Naive B cell (primary cell): ENCODE data around the gene VWA3B. TPM values are rescaled to one million over a fixed set of nuclear protein-coding genes. Genes with fewer than 3 reads are reported as not detected.
"Not testable (repeated sequence)": the region's sequence is repeated elsewhere in the genome, so short reads cannot be mapped to it uniquely, and the experiment has no call there.

Experiments
- ATAC-seq, 2 donors: fragments of 150-1000 bp; cut with Tn5 transposase; 2 replicates each; pipeline ENCODE4 v1.10.0; 2021; ENCODE audit warnings: low read depth in 2 of 2, mild to moderate bottlenecking in 2 of 2, moderate library complexity in 2 of 2
- DNase-seq: peaks from one replicate; pipeline ENCODE4 v3.0.0; 2022
- H3K27ac Mint-ChIP-seq, 6 donors: one replicate each; pipeline ENCODE4 v1.8.0; 2020 to 2022; ENCODE audit warnings: mild to moderate bottlenecking in 6 of 6, mixed read lengths in 6 of 6, moderate library complexity in 5 of 6, inconsistent platforms in 2 of 6
- H3K27me3 Mint-ChIP-seq, 3 donors: one replicate each; pipeline ENCODE4 v1.8.0; 2021 to 2022; ENCODE audit warnings: mixed read lengths in 3 of 3, mild to moderate bottlenecking in 1 of 3
- H3K36me3 Mint-ChIP-seq, 2 donors: one replicate each; pipeline ENCODE4 v1.8.0; 2020 to 2022; ENCODE audit warnings: mixed read lengths in 2 of 2, inconsistent platforms in 1 of 2, mild to moderate bottlenecking in 1 of 2
- H3K4me1 Mint-ChIP-seq, 3 donors: one replicate each; pipeline ENCODE4 v1.8.0; 2020 to 2022; ENCODE audit warnings: mixed read lengths in 3 of 3, inconsistent platforms in 1 of 3, mild to moderate bottlenecking in 1 of 3, moderate library complexity in 1 of 3
- H3K4me3 Mint-ChIP-seq, 8 donors: one replicate each; pipeline ENCODE4 v1.8.0; 2020 to 2022; ENCODE audit warnings: mild to moderate bottlenecking in 8 of 8, mixed read lengths in 8 of 8, moderate library complexity in 8 of 8, inconsistent platforms in 2 of 8
- H3K9me3 Mint-ChIP-seq, 7 donors: one replicate each; pipeline ENCODE4 v1.8.0; 2020 to 2022; ENCODE audit warnings: mixed read lengths in 7 of 7, mild to moderate bottlenecking in 5 of 7, inconsistent platforms in 2 of 7, moderate library complexity in 1 of 7
- polyA plus RNA-seq, 6 donors: library from polyadenylated mRNA; unstranded; fragments of 300-500 nt; fragmentation: Illumina TruSeq; gene quantifications; one replicate each; pipeline ENCODE4 v1.2.3, GENCODE V29; 2021; ENCODE audit warnings: low read depth in 6 of 6

Gene VWA3B
- polyA plus RNA-seq, 6 donors from 2014 or later, result not detected

GRCh38 chr2:98293931-98294687, 207.1 kb downstream of the VWA3B start:
- H3K4me3 Mint-ChIP-seq, result no peak overlapping the region
- no peaks in the 10 kb centered on the region for H3K4me1 Mint-ChIP-seq
- H3K36me3 Mint-ChIP-seq, result peaks cover 9 to 22% of the 10 kb centered on the region in 2 donors
- H3K9me3 Mint-ChIP-seq, result peaks cover 9 to 25% (median 16%) of the 10 kb centered on the region in 7 donors
- no peak for ATAC-seq
- no peak overlapping the region for H3K27ac Mint-ChIP-seq
- H3K27me3 Mint-ChIP-seq, result peaks cover 31 to 57% (median 49%) of the 10 kb centered on the region in 3 donors
- no peak for DNase-seq

- DNase-seq (no peak), ATAC-seq (no peak)
- H3K9me3 Mint-ChIP-seq, result peaks cover 7 to 19% (median 14%) of the 10 kb centered on the region in 7 donors
- H3K27ac Mint-ChIP-seq, result no peak overlapping the region
- H3K36me3 Mint-ChIP-seq, result peaks cover 7 to 20% of the 10 kb centered on the region in 2 donors
- H3K27me3 Mint-ChIP-seq, result peaks cover 33 to 55% (median 44%) of the 10 kb centered on the region in 3 donors
- H3K4me1 Mint-ChIP-seq, result no peaks in the 10 kb centered on the region
- no peak overlapping the region for H3K4me3 Mint-ChIP-seq
Measured at GRCh38 chr2:98294711-98295110, 207.7 kb downstream of the VWA3B start.

DNA sequence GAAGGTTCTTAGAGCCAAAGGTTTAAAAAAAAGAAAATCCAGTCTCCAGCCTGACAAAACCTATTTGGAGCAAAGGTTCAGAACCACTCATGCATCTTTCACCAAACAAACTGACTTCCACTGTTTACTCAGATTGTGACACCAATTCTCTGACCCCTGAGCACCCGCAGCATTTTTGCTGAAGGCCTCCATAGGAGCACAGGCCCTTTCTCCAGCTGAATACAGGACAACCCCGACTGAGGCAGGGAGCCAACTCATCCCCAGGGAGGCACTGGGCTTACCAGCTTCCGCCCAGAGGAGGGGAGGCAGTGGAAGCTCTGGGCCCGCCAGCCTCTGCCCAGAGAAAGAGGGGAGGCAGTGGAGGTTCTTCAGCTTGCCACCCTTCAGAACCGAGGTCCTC, 208.3 kb downstream of the VWA3B start:
- DNase-seq (no peak), ATAC-seq (no peak)
- H3K9me3 Mint-ChIP-seq, result peaks cover 1 to 13% (median 8%) of the 10 kb centered on the region in 7 donors
- H3K4me1 Mint-ChIP-seq, result no peaks in the 10 kb centered on the region
- no peak overlapping the region for H3K27ac Mint-ChIP-seq
- no peak overlapping the region for H3K4me3 Mint-ChIP-seq
- peaks cover 1 to 14% of the 10 kb centered on the region in 2 donors for H3K36me3 Mint-ChIP-seq
- peaks cover 33 to 51% (median 41%) of the 10 kb centered on the region in 3 donors for H3K27me3 Mint-ChIP-seq

GRCh38 chr2:98295721-98296414, 208.9 kb downstream of the VWA3B start:
- H3K9me3 Mint-ChIP-seq, result peaks cover 0 to 8% (median 4%) of the 10 kb centered on the region in 7 donors
- H3K27ac Mint-ChIP-seq, result peak overlapping the region in 1 of 6 donors; percentile 83
- no peak for DNase-seq
- peaks cover 30 to 56% (median 43%) of the 10 kb centered on the region in 3 donors for H3K27me3 Mint-ChIP-seq
- H3K4me3 Mint-ChIP-seq, result no peak overlapping the region
- H3K36me3 Mint-ChIP-seq, result peaks cover 0 to 11% of the 10 kb centered on the region in 2 donors
- no peak for ATAC-seq
- no peaks in the 10 kb centered on the region for H3K4me1 Mint-ChIP-seq

DNA sequence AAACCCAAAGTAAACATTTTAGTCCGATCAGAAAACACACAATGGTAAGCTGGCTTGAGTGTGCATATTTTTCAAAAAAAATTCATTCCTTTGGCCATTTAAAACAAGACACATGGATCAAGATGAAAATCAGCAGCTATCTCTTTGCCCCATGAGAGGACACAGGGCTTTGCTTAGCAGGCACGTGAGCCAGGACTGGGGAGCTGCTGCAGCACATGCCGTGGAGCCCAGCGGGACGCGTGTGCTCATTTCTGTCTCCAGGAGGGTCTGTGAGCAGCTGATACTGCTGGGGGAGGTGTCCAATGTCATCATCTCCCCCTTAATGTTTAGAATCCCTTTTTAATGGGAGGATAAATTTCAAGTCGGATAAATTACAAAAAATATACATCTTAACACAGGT, 209.5 kb downstream of the VWA3B start:
- ATAC-seq, result no peak

DNA sequence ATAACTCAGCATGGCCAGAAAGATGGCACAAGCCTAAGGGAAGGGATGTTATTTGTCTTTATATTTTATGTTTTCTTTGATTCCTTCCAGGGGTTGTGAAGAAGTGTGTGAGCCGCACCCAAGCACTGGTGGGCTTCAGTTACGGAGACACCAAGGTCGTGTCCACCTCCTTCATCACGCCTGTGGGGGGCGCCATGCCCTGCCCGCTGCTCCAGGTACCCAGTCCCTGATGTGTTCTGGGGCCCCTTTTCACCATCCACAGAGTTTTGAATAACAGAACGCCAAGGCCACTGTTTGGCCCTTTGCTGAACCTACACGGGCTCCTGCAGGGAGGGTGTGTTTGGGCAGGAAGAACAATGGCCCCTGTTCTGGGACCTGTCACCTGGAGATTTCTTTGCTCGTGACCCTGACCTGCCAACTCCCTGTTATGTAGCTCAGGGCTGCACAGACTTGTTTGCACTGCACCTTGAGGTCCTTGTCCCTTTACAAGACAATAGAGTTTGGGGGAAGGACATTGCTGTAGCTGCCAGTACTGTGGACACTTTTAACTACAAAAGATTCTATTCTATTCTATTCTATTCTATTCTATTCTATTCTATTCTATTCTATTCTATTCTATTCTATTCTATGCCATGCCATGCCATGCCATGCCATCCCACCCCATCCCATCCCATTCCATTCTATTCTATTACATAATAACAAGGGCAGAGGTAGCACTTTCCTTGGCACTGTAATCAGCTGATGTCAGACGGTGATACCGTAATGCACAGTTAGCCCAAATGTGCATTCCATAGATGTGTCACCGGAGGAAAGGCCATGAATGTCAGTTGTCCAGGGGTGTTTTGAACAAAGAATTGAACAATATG, 211.1 kb downstream of the VWA3B start:
- no peaks in the 10 kb centered on the region for H3K4me1 Mint-ChIP-seq
- DNase-seq, result no peak
- H3K36me3 Mint-ChIP-seq, result no peaks in the 10 kb centered on the region
- peaks cover 22 to 52% (median 39%) of the 10 kb centered on the region in 3 donors for H3K27me3 Mint-ChIP-seq
- no peaks in the 10 kb centered on the region for H3K9me3 Mint-ChIP-seq
- no peak overlapping the region for H3K27ac Mint-ChIP-seq
- H3K4me3 Mint-ChIP-seq, result no peak overlapping the region
- ATAC-seq, result no peak

More for the DNA sequence above, 209.5 kb downstream of the VWA3B start:
- Mint-ChIP-seq H3K4me1 (no peaks in the 10 kb centered on the region), H3K36me3 (peaks cover 0 to 5% of the 10 kb centered on the region in 2 donors), H3K4me3 (no peak overlapping the region), H3K27ac (no peak overlapping the region), H3K27me3 (peaks cover 27 to 50% (median 39%) of the 10 kb centered on the region in 3 donors), H3K9me3 (peaks cover 0 to 3% (median 0%) of the 10 kb centered on the region in 7 donors)
- DNase-seq, result no peak

GRCh38 chr2:98298683-98299164, 211.8 kb downstream of the VWA3B start:
- no peak overlapping the region for H3K4me3 Mint-ChIP-seq
- peaks cover 25 to 52% (median 45%) of the 10 kb centered on the region in 3 donors for H3K27me3 Mint-ChIP-seq
- H3K27ac Mint-ChIP-seq, result no peak overlapping the region

GRCh38 chr2:98299211-98299905, 212.4 kb downstream of the VWA3B start:
- no peak for DNase-seq
- Mint-ChIP-seq H3K4me1 (no peaks in the 10 kb centered on the region), H3K4me3 (no peak overlapping the region), H3K36me3 (no peaks in the 10 kb centered on the region), H3K27me3 (peaks cover 29 to 50% (median 49%) of the 10 kb centered on the region in 3 donors), H3K27ac (no peak overlapping the region), H3K9me3 (no peaks in the 10 kb centered on the region)
- ATAC-seq, result no peak

More at GRCh38 chr2:98298683-98299164, 211.8 kb downstream of the VWA3B start:
- Mint-ChIP-seq H3K4me1 (no peaks in the 10 kb centered on the region), H3K9me3 (no peaks in the 10 kb centered on the region), H3K36me3 (no peaks in the 10 kb centered on the region)
- DNase-seq, result no peak
- no peak for ATAC-seq

DNA sequence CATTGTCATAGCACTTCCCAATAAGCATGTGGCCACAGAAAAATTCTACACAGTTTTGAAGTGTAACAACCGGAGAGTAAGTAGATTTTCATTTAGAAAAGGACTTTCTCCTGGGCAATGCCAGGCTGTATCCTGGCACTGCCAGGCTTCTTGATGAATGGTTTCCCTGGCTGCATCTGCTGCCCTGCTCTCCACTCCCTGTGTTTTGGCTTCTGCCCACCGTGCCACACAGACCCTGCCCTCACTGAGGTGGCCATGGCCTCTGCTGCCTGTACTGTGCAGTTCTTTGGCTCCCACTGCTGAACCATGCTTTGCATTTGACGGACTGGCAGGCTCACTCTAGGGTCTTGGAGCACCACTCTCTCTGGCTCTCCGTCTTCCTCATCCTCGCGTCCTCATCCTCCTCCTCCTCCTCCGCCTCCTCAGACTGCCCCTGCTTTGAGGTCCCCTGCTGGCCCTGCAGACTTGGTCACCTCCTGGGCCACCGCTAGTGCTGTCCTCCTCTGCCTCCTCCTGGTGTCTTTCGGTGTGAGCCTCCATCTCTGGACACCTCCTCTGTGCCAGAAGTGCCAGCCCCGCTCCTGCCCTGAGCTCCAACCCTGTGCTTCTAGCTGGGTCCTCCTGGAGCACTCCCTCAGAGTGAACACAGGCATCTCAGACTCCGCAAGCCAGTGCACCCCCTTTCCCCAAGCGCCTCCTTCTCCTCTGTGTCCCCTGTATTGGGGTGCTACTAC, 213.3 kb downstream of the VWA3B start:
- H3K4me1 Mint-ChIP-seq, result no peaks in the 10 kb centered on the region
- DNase-seq, result no peak
- peak overlapping the region in 1 of 6 donors; percentile 82 for H3K27ac Mint-ChIP-seq
- ATAC-seq, result no peak
- no peaks in the 10 kb centered on the region for H3K36me3 Mint-ChIP-seq
- H3K9me3 Mint-ChIP-seq, result peaks cover 0 to 5% (median 0%) of the 10 kb centered on the region in 7 donors
- H3K4me3 Mint-ChIP-seq, result no peak overlapping the region
- peaks cover 37 to 52% (median 50%) of the 10 kb centered on the region in 3 donors for H3K27me3 Mint-ChIP-seq

GRCh38 chr2:98301469-98301868, 214.5 kb downstream of the VWA3B start:
- Mint-ChIP-seq H3K27me3 (peaks cover 45 to 56% (median 46%) of the 10 kb centered on the region in 3 donors), H3K4me1 (no peaks in the 10 kb centered on the region), H3K36me3 (no peaks in the 10 kb centered on the region), H3K27ac (no peak overlapping the region), H3K4me3 (no peak overlapping the region), H3K9me3 (peaks cover 0 to 5% (median 0%) of the 10 kb centered on the region in 7 donors)
- ATAC-seq, result no peak
- DNase-seq, result no peak

DNA sequence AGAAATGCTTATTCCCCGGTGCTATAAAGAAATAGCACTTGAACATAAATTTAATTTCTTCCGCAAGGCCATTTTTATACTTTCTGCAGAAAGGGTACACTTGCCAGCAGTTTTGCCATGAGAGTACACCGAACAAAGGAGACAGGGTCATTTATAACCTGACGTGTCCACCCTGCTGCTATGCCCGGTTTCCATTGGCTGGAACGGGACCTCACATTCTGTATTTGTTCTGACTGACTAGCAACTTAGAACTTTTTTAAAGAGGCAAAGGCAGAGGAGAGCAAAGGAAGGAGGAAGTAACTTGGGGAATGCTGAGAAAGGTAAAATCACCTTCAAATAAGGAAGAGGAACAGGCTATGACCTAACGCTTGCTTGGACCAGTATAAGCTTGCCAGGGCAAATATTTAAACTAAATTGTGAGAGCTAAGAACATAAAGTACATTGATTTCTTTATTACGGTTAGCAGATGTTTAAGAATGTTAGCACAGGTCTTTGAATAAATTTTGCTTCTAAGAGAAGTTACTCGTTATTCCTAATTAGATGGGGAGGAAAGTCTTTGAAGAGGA, 220.2 kb downstream of the VWA3B start:
- not testable (repeated sequence) for H3K36me3 Mint-ChIP-seq, DNase-seq, H3K9me3 Mint-ChIP-seq, H3K4me3 Mint-ChIP-seq, H3K4me1 Mint-ChIP-seq, ATAC-seq, H3K27ac Mint-ChIP-seq
- peaks cover 54 to 72% (median 61%) of the 10 kb centered on the region in 3 donors for H3K27me3 Mint-ChIP-seq

DNA sequence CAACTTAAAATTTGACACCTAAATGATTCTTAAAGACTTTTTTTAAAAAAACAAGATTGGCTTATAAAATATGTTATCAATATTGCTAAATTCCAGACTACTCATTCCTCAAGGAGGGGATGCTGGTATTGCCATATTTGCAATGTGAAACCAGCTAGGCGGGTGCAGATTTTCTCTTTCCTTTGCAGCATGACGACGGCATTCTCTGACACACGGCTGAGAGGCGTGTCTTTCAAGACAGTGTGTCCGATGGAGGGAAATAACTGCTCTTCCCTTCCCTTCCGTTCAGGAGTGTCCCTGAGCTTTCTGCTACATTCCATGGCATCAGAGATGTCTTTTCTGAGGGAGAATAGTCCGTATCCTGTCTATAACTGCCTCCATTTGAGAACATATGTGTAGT, 221.1 kb downstream of the VWA3B start:
- peaks cover 61 to 72% (median 61%) of the 10 kb centered on the region in 3 donors for H3K27me3 Mint-ChIP-seq
- H3K4me1 Mint-ChIP-seq, result no peaks in the 10 kb centered on the region
- no peak overlapping the region for H3K27ac Mint-ChIP-seq
- ATAC-seq, result no peak
- no peak for DNase-seq
- peaks cover 0 to 5% (median 0%) of the 10 kb centered on the region in 7 donors for H3K9me3 Mint-ChIP-seq
- no peak overlapping the region for H3K4me3 Mint-ChIP-seq
- H3K36me3 Mint-ChIP-seq, result no peaks in the 10 kb centered on the region
